ENCODE results near the gene LTBP3.

Gene LTBP3

GRCh38 chr11:65537296-65537597 is 20.9 kb downstream of the LTBP3 start:
- no peak for TF ChIP-seq TSHZ1 (tag by site-specific recombination; IDR thresholded peaks at IDR 0.05; ENCODE audit: borderline replicate concordance)
- TF ChIP-seq YY2 (tag by site-specific recombination; IDR thresholded peaks at IDR 0.05) = no peak
- TF ChIP-seq ZNF585B (tag by site-specific recombination; IDR thresholded peaks at IDR 0.05) = no peak
- TF ChIP-seq ZNF10 (tag by site-specific recombination; IDR thresholded peaks at IDR 0.05) = no peak
- TF ChIP-seq SALL2 (tag by site-specific recombination; IDR thresholded peaks at IDR 0.05; ENCODE audit: borderline replicate concordance) = no peak
- TF ChIP-seq ZNF366 (tag by site-specific recombination; conservative IDR thresholded peaks at IDR 0.05) = no peak
- TF ChIP-seq ZNF132 (tag by site-specific recombination; IDR thresholded peaks at IDR 0.05; ENCODE audit: borderline replicate concordance) = no peak
- TF ChIP-seq TCF7L2 (IDR thresholded peaks at IDR 0.05; ENCODE audit: borderline replicate concordance, low read depth, low read length) = no peak
- Histone ChIP-seq H3K4me3 (ENCODE audit: low read depth, low read length) (no peak overlapping the region), H3K4me1 (ENCODE audit: control insufficient read depth, insufficient read depth, low read length) (peaks cover 3% of the 10 kb centered on the region; the same call in 1 of the 2 replicates), H3K9me3 (ENCODE audit: control insufficient read depth, insufficient read depth, low read depth, low read length) (no peaks in the 10 kb centered on the region), H3K27ac (ENCODE audit: extremely low read depth, low read depth, low read length) (no peak overlapping the region), H3K36me3 (ENCODE audit: control insufficient read depth in 2 of 2, insufficient read depth in 1 of 2, low read length in 2 of 2) (peaks cover 6 to 80% of the 10 kb centered on the region in 2 experiments; a peak in 2 of 3 replicates)
- POLR2A ChIA-PET = interaction anchor here (0.5 to 2.9 kb wide), 7 partner anchors 9 to 514 kb away, joined by 3 to 12 read pairs (median 5); partner anchors contain the start of gene ZNRD2
- CTCF ChIA-PET = interaction anchor here (0.7 to 1.1 kb wide), 2 partner anchors 51 to 57 kb away, joined by 3 to 4 read pairs; no protein-coding TSS in a partner anchor

- Histone ChIP-seq H3K4me3 (ENCODE audit: low read depth, low read length) (no peak overlapping the region), H3K36me3 (ENCODE audit: control insufficient read depth in 2 of 2, insufficient read depth in 1 of 2, low read length in 2 of 2) (peaks cover 6 to 78% of the 10 kb centered on the region in 2 experiments; a peak in 2 of 3 replicates), H3K27ac (ENCODE audit: extremely low read depth, low read depth, low read length) (no peak overlapping the region), H3K4me1 (ENCODE audit: control insufficient read depth, insufficient read depth, low read length) (peaks cover 3% of the 10 kb centered on the region; the same call in 1 of the 2 replicates), H3K9me3 (ENCODE audit: control insufficient read depth, insufficient read depth, low read depth, low read length) (no peaks in the 10 kb centered on the region)
- CTCF ChIA-PET = interaction anchor here (0.5 to 1.5 kb wide), 5 partner anchors 35 to 206 kb away, joined by 3 to 6 read pairs (median 4); no protein-coding TSS in a partner anchor
- POLR2A ChIA-PET = interaction anchor here (0.6 to 2.9 kb wide), 9 partner anchors 10 to 515 kb away, joined by 3 to 12 read pairs (median 4); partner anchors contain the start of genes KCNK7, SCYL1 and ZNRD2
- no peak for TF ChIP-seq ZNF114 (tag by site-specific recombination; IDR thresholded peaks at IDR 0.05)
- TF ChIP-seq ZIC2 (tag by site-specific recombination; IDR thresholded peaks at IDR 0.05) = peak; percentile 31; the same call in 1 of the 2 replicates
- TF ChIP-seq ZFHX2 (tag by site-specific recombination; conservative IDR thresholded peaks at IDR 0.05) = no peak
- TF ChIP-seq BCL6B (tag by site-specific recombination; IDR thresholded peaks at IDR 0.05) = no peak
- TF ChIP-seq RBAK (tag by site-specific recombination; IDR thresholded peaks at IDR 0.05) = no peak
Observed at GRCh38 chr11:65536412-65537295, 21.5 kb downstream of the LTBP3 start.

GRCh38 chr11:65535102-65535501 is 23.1 kb downstream of the LTBP3 start:
- Histone ChIP-seq H3K4me1 (ENCODE audit: control insufficient read depth, insufficient read depth, low read length) (no peaks in the 10 kb centered on the region; the same call in 1 of the 2 replicates), H3K27ac (ENCODE audit: extremely low read depth, low read depth, low read length) (no peak overlapping the region), H3K36me3 (ENCODE audit: control insufficient read depth in 2 of 2, insufficient read depth in 1 of 2, low read length in 2 of 2) (peaks cover 6 to 87% of the 10 kb centered on the region in 2 experiments; a peak in 2 of 3 replicates), H3K9me3 (ENCODE audit: control insufficient read depth, insufficient read depth, low read depth, low read length) (no peaks in the 10 kb centered on the region), H3K4me3 (ENCODE audit: low read depth, low read length) (no peak overlapping the region)
- CTCF ChIA-PET = interaction anchor here (1.5 kb wide), 1 partner anchor 36 kb away, joined by 6 read pairs; no protein-coding TSS in a partner anchor
- POLR2A ChIA-PET = no interaction called here
- TF ChIP-seq ZNF280D (tag by site-specific recombination; IDR thresholded peaks at IDR 0.05) (no peak), HOXA7 (CRISPR knock-in tag; IDR thresholded peaks at IDR 0.05; ENCODE audit: borderline replicate concordance) (no peak), TRIM28 (IDR thresholded peaks at IDR 0.05; ENCODE audit: borderline replicate concordance, low read length) (no peak), ZNF26 (tag by site-specific recombination; IDR thresholded peaks at IDR 0.05) (no peak), ZNF248 (tag by site-specific recombination; IDR thresholded peaks at IDR 0.05) (no peak), ZNF211 (tag by site-specific recombination; IDR thresholded peaks at IDR 0.05; ENCODE audit: low read depth) (no peak), ZNF114 (tag by site-specific recombination; IDR thresholded peaks at IDR 0.05) (no peak)

Data from HEK293 (cell line).